CD4-positive, alpha-beta T cell treated with Interleukin-12 subunit alpha and Interleukin-12 subunit beta, for 1 hour (primary cell): ENCODE data around the gene GATA1.
"Not testable (repeated sequence)": the region's sequence is repeated elsewhere in the genome, so short reads cannot be mapped to it uniquely, and the experiment has no call there.

ENCODE experiments used
- DNase-seq: peaks from one replicate; pipeline ENCODE4 v3.0.0-alpha.2; 2020

Gene GATA1

GRCh38 chrX:48816014-48816810 is 29.8 kb downstream of the GATA1 start:
- DNase-seq: no peak

DNA sequence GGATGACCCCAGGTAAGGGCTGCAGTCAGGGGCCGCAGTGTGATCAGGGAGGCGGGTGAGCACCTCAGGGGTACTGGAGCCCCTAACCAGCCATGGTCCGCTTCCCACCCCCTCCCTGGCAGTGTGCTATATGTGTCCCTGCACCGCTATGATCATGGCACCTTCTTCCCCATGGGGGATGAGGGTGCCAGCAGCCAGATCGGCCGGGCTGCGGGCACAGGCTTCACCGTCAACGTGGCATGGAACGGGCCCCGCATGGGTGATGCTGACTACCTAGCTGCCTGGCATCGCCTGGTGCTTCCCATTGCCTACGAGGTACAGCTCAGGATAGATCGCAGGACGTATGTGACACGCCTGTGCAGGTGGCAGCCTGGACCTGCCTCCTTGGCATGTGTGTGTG is 31.7 kb downstream of the GATA1 start:
- no peak for DNase-seq

GRCh38 chrX:48818866-48819265 is 32.5 kb downstream of the GATA1 start:
- DNase-seq: no peak

DNA sequence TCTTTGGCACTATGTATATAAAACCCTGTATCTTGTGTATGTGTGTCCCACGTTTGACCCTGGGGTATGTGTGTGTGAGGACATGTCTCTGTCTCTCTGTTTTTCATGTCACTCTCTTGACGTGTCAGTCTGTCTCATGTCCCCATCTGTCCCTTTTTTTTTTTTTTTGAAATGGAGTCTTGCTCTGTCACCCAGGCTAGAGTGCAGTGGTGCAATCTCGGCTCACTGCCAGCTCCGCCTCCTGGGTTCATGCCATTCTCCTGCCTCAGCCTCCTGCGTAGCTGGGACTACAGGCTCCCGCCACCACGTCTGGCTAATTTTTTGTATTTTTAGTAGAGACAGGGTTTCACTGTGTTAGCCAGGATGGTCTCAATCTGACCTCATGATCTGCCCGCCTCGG is 33.0 kb downstream of the GATA1 start:
- not testable (repeated sequence) for DNase-seq

DNA sequence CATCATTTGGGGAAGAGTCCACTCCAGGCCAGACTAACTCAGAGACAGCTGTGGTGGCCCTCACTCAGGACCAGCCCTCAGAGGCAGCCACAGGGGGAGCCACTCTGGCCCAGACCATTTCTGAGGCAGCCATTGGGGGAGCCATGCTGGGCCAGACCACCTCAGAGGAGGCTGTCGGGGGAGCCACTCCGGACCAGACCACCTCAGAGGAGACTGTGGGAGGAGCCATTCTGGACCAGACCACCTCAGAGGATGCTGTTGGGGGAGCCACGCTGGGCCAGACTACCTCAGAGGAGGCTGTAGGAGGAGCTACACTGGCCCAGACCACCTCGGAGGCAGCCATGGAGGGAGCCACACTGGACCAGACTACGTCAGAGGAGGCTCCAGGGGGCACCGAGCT is 36.7 kb downstream of the GATA1 start:
- no peak for DNase-seq

DNA sequence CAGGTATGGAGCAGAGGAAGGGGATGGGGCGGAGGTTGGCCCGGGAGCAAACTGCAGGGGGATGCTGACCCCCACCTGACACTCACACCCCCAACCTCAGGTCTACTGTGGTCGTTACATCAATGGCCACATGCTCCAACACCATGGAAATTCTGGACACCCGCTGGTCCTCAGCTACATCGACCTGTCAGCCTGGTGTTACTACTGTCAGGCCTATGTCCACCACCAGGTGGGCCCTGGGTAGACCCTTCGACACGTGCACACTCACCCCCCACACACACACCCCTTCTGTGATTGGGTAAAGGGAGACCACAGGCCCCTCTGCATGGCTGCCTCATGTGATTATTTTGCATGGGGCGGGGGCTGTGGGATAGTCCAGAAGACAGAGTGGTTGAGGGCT is 37.7 kb downstream of the GATA1 start:
- no peak for DNase-seq

DNA sequence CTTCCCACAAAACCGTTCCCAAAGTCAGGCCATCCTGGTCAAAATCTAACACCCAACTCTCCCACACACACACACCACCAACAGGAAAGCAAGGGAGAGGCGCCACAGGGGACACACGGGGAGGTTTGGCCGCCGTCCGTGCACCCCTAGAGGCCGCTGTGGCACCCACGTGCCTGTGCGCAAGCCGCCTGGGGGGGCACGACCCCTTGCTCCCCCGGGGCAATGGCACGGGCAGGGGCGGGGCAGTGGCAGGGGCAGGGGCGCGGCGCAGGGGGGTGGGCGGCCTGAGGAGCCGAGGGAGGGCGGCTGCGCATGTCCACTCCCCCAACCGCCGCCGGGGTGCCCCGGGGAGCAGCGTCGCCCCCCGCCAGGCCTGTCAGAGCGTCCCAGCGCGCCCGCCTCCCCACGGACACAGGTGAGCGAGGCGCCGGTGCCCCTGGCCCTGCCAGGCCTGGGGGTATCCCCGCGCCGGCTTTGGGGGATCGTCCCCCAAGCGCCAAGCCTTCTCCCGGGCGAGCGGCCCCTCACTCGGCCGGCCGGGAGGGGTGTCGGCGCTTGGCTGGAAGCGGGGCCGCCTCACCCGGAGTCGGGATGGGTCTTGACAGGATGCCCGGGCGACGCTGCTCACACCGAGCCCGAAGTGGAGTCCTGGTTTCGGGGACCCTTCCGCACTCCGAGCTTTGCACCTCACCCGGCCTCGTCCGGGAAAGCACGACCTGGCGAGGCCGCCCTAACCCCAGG is 39.9 kb downstream of the GATA1 start, which contains the start of gene ERAS:
ERAS (plus strand) TSS at position 379 of the 741 bp plus-strand sequence. CDS start 2,611 bp downstream, outside the sequence.
- peak; percentile 11 for DNase-seq

- DNase-seq: no peak
These were observed 40.7 kb downstream of the GATA1 start for GRCh38 chrX:48826876-48827653.

GRCh38 chrX:48827654-48827968 is 41.2 kb downstream of the GATA1 start:
- DNase-seq: no peak

DNA sequence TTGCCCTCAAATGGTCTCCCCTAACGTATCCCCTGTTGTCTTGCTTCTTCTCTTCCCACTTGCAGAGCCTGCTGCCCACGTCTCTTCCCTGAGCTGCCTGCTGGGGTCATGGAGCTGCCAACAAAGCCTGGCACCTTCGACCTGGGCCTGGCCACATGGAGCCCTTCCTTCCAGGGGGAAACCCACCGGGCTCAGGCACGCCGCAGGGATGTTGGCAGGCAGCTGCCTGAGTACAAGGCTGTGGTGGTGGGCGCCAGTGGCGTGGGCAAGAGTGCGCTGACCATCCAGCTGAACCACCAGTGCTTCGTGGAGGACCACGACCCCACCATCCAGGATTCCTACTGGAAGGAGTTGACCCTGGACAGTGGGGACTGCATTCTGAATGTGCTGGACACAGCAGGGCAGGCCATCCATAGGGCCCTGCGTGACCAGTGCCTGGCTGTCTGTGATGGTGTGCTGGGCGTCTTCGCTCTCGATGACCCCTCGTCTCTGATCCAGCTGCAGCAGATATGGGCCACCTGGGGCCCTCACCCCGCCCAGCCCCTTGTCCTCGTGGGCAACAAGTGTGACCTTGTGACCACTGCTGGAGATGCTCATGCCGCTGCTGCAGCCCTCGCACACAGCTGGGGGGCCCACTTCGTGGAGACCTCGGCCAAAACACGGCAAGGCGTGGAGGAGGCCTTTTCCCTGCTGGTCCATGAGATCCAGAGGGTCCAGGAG is 42.8 kb downstream of the GATA1 start:
- DNase-seq: no peak

DNA sequence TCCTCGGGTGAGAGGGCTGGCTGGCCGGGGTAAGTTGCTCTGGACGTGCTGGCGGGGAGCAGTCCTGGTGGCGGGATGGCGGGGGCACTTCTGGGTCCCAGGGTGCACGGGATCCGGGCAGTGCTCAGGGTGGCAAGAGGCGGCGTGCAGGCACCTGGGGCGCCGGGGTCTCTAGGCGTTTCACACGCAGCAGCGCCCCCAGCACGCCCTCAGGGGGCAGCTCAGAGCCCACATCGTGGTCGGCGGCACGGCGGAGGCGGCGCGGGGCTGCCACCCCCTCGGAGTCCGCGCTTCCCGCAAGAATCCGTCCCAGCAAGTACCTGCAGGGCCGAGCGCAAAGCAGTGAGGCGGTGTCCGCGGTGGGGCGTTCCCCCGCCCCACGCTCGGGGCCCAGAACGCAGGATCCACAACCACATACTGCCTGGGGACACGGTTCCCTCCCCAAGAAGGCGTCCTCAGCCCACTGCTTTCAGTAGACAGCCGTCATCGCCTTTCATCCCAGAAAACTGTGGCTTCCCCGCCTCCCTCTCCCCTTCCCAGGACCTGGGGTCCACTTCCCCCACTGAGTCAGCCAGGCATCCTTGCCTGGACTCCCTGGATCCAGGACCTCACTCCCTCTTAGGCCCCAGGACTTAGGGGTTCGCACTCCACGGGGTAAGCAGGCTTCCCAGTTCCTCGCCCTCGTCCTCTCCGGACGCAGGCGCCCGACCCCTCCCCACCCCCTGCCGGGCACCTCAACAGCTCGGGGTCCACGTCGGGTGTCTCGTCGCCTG is 44.9 kb downstream of the GATA1 start:
- DNase-seq: no peak

DNA sequence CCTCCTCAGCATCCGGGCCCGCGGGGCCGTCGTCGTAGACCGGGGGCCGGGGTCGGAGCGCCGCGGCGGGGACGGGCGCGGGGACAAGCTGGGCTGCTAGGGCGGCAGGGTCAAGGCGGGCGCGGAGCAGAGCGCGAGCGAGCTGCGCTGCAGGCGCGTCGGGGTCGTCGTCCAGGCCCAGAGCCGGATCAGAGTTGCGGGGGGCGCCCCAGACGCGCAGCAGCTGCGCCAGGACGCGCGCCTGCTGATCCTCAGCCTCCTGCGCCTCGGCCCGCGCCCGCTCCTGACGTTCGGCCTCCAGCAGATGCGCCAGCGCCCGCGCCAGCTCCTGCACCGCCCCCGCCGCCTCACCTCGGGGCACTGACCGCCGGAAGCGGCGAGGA is 45.5 kb downstream of the GATA1 start:
- no peak for DNase-seq

GRCh38 chrX:48833542-48834138 is 47.2 kb downstream of the GATA1 start:
- no peak for DNase-seq

DNA sequence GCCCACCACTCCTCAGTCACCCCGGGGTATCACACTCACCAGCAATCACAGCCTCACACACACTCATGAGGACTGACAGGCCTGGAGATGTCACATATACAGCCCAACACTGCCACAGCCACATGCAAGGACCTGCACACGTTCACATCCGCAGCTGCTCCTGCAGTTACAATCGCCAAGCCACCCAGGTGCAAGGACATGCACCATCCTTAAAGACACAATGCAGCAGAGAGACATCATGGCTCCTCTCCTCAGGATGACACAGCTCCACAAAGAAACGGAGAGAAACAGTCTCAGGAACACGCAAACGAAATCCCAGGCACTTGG is 48.0 kb downstream of the GATA1 start:
- DNase-seq: no peak

- peak; percentile 59 for DNase-seq
These were observed 49.3 kb downstream of the GATA1 start, which contains the start of gene PCSK1N for GRCh38 chrX:48835524-48836329. TSS of gene PCSK1N (minus strand) at chrX:48835610. CDS start at chrX:48835532, 78 bp downstream.

GRCh38 chrX:48839686-48840085 is 53.3 kb downstream of the GATA1 start:
- no peak for DNase-seq
